IPS-NIHi7 (cell line): ENCODE results near the gene ZNF862.

ENCODE experiments used
- DNase-seq: peaks from one replicate; pipeline ENCODE4 v3.0.0; 2012; ENCODE audit warnings: mixed read lengths; ENCODE audit errors: extremely low spot score

ZNF862 gene

GRCh38 chr7:149811221-149811620 lies 27.0 kb upstream of the ZNF862 start:
- no peak for DNase-seq

- DNase-seq: no peak
These were observed 26.2 kb upstream of the ZNF862 start for GRCh38 chr7:149811831-149812490.

- no peak for DNase-seq
These were observed 24.7 kb upstream of the ZNF862 start for GRCh38 chr7:149813254-149814035.

- no peak for DNase-seq
These were observed 23.7 kb upstream of the ZNF862 start for GRCh38 chr7:149814494-149814893.

- DNase-seq: no peak
These were observed 23.1 kb upstream of the ZNF862 start for GRCh38 chr7:149815121-149815520.

- no peak for DNase-seq
These were observed 22.4 kb upstream of the ZNF862 start for GRCh38 chr7:149815661-149816266.

- no peak for DNase-seq
These were observed 21.9 kb upstream of the ZNF862 start for GRCh38 chr7:149816267-149816751.

- DNase-seq: no peak
These were observed 21.4 kb upstream of the ZNF862 start for GRCh38 chr7:149816794-149817193.

- DNase-seq: no peak
These were observed 20.8 kb upstream of the ZNF862 start for GRCh38 chr7:149817301-149817771.

GRCh38 chr7:149817836-149818535 lies 20.2 kb upstream of the ZNF862 start:
- DNase-seq: no peak

- no peak for DNase-seq
These were observed 19.7 kb upstream of the ZNF862 start for GRCh38 chr7:149818536-149818840.

- no peak for DNase-seq
These were observed 18.8 kb upstream of the ZNF862 start for GRCh38 chr7:149819141-149819960.

GRCh38 chr7:149819961-149820340 lies 18.2 kb upstream of the ZNF862 start:
- no peak for DNase-seq

- no peak for DNase-seq
These were observed 17.5 kb upstream of the ZNF862 start for GRCh38 chr7:149820622-149821190.

GRCh38 chr7:149821191-149822148 lies 16.7 kb upstream of the ZNF862 start:
- DNase-seq: no peak

- DNase-seq: no peak
These were observed 15.7 kb upstream of the ZNF862 start for GRCh38 chr7:149822353-149822943.

- no peak for DNase-seq
These were observed 15.0 kb upstream of the ZNF862 start for GRCh38 chr7:149823191-149823630.

GRCh38 chr7:149823631-149824199 lies 14.5 kb upstream of the ZNF862 start:
- no peak for DNase-seq

GRCh38 chr7:149824301-149824741 lies 13.9 kb upstream of the ZNF862 start:
- no peak for DNase-seq
